Fibroblast of skin of scalp (primary cell): ENCODE data around the gene RCAN2.
"Not testable (repeated sequence)": the region's sequence is repeated elsewhere in the genome, so short reads cannot be mapped to it uniquely, and the experiment has no call there.

Experiments
- DNase-seq: peaks from one replicate; pipeline ENCODE4 v3.0.0-alpha.2; 2013

RCAN2 gene

DNA sequence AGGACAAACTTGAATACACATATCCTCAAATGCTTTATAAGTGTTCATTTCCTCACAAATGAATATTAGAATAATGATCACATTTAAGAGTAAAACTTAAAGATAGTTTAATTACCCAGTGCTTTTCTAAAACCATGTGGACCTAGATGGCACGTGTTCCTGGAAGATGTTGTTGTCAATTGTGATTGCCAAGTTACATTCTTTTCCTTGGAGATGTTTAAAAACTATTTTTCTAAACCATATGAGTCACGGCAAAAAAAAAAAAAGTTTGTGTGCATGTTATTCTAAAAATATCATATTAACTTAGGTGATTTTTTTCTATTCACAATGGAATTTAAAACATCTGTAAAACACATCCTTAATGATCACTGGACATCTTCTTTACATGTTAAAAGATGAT is 51.1 kb downstream of the RCAN2 start:
- DNase-seq: peak; percentile 69

DNA sequence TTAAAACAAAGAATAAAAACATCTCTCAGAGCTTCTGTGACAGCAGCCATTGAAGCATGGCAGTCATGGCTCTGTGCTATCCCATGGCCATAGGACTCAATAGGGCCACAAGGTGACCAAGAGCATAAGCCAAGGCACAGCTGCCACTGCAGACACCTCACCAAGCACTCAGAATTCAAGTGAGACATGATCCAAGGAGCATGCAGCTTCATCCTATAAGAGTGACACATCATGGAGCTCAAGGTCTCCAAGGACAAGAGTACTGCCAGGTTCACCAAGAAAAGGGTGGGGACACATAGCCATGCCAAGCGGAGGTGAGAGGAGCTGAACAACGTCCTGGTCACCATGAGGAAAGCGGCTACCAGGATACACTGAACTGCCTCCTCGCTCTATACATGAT is 53.0 kb downstream of the RCAN2 start:
- DNase-seq: no peak

DNA sequence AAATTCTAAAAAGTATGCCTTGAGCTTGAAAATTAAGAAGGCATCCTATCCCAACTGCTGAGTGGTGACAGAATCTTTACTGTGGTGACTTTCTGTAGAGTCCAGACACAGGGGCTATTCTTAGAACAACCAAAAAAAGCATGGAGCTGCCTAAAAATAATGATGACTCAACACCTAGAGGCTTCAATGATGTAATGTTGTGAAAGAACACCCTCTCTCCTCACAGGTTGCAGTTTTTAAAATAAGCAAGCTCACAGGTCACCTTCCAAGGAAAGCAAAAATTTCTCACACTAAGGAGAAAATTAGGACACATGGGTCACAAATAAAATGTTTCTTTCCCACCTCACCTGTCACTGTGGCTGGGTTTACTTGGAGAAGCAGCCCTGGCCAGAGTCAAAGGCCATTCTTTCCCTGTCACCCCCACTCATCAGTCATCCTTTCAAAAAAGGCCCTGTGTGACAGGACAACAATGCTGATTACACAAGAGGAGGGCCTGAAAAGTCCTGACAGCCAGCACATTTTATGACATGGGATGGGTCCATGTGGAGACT is 53.5 kb downstream of the RCAN2 start:
- DNase-seq: peak; percentile 63

DNA sequence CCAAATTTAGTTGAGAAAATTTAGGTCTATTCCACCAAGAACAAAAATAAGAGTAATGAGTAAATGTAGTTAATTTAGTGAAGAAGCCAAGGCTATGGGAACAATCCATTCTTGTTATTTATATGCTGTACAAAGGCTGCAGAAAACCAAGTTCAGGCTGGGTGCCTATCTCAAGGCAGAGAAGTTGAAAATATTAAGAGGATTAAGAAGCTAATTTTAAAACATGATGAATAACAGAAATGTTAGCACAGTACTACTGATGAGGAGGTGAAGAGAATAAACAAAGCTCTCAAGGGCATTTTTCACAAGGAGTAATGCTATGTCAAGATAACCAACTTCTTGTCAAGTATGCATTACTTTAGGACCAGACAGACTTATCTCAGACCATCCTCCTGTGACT is 68.6 kb downstream of the RCAN2 start:
- no peak for DNase-seq

DNA sequence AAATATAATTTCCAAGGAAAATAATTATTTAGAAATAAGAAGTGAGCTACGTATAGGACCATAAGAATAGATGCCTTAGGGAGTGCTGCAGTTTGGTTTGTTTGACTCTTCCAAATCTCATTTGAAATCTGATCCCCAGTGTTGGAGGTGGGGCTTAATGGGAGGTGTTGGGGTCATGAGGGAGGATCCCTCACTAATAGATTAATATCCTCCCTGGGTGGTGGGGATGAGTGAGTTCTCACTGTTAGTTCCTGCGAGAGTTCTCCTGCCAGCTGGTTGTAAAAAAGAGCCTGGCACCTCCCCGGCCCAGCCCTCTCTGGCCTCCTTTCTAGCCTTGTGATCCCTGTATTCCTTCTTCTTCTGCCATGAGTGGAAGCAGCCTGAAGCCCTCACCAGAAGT is 69.3 kb downstream of the RCAN2 start:
- DNase-seq: no peak

DNA sequence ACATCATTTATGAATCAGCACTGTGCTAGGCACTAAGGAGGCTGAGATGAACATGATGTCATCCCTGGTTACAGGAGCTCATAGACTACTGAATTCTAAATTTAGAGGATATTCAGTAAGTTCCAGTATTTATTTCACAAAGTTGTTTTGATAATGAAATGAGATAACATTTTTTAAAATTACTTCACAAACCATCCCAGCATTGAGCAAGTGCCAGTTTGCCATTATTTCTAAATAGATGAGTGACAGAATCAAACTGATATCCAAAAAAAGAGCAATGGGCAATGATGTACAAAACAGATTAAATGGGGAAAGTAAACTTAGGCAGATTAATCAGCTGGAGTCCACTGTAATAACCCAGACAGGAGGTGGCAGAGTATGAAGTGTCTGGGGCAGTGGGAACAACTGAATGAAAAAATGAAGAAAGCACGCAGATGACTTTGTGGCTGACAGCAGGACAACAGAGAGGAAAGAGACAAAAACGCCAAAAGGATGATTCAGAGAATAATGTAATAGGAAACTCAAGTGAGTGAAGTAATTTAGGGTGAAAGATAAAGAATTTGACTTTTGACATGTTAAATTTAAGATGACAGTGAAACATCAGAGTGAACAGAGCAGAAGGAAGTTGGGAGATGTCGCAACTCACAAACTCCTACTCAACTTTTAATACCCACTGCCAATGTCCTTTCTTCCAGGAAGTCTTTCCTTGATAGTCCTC is 70.2 kb downstream of the RCAN2 start:
- DNase-seq: peak; percentile 33

DNA sequence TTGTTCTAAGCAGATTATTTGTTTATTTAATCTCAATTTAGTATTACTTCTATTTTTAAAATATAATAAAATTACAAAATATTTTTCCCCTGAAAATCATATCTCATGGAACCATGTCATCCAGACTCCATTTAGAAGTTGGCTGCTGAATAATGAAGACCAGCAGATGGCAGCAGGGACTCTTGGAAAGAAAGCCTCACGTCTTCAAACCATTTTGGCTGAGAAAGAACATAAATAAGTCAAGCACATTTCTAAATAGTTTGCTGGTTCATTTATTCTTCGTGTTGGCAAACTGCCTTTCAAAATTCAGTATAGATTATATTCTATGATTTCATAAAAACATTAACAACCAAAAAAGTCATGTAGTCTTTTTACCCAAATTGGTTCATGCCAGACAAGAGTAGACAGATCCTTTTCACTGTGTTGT is 71.7 kb downstream of the RCAN2 start:
- peak; percentile 74 for DNase-seq

DNA sequence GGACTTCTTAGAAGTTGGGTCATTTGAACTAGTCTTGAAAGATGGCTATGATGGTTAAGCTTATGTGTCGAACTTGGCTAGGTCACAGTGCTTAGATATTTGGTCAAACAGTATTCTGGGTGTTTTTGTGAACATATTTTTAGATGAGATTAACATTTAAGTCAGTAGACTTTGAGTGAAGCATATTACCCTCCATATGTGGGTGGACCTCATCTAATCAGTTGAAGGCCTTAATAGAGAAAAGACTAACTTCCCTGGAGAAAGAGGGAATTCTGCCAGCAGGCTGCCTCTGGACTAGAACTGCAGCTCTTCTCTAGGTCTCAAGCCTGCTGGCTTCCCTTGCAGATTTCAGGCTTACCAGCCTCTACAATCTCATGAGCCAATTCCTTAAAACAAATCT is 76.9 kb downstream of the RCAN2 start:
- no peak for DNase-seq

DNA sequence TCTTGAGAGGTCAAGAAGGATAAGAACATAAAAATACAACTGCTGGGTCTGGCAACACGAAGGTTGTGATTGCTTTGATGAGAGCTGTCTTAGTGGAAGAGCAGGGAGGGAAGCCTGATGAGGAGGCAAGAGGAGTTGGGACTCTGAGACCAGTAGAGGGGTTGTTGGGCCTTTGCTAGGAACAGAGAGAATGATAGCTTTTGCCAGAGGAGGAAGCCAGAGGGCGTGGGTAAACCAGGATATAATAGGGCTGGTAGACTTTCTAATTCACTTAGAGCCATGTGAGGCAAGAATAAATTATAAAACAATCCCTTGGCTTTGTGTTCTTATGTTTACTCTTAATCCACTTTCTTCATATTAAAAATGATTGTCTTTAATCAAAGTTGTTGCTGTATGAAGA is 78.6 kb downstream of the RCAN2 start:
- DNase-seq: no peak

DNA sequence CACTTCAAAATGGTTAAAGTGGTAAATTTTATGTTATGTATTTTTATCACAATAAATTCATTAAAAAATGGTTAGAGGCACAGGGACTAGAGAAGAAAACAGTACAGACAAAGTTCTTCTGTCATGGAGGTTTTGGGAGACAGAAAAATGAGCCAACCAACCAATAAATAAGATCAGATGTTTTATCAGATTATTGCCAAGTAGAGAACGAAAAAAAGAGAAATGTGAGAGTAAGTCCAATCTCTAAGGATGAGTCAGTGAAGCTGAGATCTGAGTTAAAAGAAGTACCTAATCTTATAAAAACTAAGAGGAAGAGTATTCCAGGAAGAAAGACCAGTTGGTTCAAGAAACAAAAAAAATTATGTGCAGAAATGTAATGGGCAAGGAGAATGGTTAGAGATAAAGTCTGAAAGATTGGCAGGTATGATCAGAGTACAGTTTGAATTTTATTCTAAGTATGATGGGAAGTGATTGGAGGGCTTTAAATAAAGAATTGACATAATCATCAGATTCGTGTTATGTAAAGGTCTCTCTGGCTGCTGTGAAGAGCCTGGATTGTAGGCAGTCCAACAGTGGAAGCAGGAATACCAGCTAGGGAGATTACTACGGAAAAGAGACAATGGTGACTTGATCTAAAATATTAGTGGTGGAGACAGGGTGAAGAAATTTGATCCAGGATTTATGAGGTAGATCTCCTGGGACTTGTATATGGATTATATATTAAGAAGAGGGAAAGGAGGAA is 79.6 kb downstream of the RCAN2 start:
- no peak for DNase-seq

DNA sequence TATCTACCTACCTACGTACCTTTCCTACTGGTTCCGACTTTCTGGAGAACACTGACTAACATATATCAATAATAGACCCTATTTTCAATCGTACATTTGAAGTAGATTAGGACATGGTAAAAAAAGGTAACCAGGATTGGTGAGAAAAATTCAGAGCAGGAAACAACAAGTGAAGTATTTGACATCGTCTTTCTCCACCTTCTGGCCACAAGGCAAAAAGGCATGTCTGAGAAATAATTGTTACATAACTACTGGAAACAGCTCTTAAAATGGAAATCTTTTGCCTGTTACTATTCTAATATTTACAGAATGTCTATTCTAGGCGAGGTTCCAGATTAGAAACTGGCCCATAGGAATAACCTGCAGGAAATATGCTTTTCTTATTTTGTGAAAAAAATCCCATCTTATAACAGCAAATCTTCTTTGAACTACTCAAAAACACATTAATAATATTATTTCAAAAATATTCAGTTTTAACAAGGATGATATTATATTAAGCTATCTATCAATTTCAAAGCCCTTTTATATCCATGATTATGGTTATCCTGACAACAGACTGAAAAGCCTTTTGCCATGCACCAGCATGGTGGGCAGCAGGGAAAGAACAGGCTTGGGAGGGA is 80.8 kb downstream of the RCAN2 start:
- DNase-seq: peak; percentile 19

DNA sequence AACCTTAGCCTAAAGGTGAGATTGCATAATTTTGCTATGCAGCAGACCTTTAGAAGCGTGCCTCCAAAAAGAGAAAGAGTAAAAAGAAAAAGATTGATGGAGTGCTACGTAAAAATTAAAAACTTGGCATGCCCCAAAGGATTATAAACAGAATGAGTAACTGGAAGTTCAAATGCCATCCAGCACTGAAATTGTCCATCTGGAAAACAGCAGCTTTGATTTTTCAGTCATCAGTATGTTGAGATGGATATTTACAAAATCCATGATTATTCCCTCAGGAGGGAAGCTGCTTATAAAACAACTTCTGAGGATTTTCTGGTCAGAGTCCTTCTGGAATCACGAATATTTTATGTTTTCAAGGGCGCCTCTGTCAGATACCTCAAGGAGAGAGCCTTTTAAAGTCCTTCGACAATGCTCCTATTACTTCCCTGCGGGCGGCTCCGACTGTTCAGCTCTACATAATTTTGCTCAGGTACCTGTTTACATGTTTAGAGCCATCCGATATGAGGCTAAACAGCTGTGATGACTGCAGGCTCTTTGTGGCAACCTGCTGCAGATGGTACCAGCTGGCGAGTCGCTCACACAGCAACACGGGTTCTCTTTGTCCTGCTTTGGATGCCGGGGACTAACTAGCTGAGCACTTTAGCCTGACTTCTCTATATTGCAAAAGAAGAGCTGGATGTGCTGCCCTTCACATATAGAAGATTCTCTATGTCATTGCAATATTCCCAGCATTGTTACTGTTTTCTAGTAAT is 83.3 kb downstream of the RCAN2 start:
- DNase-seq: no peak

DNA sequence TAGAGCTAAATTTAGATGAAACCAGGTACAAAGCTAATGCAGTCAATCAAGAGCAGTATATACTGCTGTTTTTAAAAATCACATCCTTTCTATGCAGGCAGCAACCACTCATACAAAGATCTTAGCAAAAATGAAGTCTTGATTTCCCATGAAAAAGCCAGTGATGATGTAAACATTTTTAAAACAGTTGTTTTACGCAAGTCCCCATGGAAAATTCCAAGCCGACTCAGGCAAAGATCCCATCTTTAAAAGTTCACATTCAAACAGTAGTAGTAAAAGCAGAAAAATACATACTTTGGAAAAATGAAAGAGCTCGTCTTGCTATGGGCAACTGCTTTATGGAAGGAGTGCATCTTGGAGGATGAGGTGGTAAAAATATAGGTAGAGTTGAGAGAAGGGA is 84.0 kb downstream of the RCAN2 start:
- no peak for DNase-seq

DNA sequence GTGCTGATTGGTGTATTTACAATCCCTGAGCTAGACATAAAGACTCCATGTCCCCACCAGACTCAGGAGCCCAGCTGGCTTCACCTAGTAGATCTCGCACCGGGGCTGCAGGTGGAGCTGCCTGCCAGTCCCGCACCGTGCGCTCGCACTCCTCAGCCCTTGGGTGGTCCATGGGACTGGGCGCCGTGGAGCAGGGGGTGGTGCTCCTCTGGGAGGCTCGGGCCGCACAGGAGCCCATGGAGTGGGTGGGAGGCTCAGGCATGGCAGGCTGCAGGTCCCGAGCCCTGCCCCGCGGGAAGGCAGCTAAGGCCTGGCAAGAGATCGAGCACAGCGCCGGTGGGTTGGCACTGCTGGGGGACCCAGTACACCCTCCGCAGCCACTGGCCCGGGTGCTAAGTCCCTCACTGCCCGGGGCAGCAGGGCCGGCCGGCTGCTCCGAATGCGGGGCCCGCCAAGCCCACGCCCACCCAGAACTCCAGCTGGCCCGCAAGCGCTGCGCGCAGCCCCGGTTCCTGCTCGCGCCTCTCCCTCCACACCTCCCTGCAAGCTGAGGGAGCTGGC is 85.5 kb downstream of the RCAN2 start:
- not testable (repeated sequence) for DNase-seq

DNA sequence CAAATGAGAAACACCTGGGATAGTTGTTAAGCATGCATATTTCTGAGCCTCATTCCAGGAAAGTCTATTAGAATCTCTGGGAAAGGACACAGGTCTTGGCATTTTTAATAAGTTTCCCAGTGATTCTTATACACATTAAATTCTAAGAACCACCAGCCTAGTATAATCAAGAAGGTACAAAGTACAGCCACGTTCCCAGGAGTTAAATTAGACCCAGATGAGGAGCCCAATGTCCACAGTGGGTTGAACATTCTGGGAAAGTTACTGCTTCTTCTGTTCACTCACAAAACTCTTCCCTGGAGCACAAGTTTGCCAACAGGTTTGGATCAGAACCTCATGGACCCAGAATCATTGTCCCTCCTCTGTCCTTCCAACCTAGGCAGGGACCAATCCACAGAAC is 90.4 kb downstream of the RCAN2 start:
- DNase-seq: no peak

DNA sequence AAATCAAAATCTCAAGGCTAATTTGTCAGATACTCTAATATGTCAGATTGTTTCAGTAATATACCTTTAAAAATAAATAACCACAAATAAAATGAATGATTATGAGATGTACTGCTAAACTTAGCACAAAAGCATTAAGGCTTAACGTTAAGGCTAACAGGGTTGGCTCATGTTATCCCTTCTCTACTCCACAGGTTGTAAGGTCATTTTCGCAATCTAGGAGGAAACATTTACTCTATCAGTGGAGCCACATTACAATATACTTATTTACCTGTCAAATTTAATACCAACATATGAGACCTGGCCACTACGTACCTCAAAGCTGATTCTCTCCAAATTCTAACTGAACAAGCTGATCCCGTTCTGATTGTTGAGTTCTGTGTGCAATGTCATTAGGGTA is 95.7 kb downstream of the RCAN2 start:
- DNase-seq: no peak

DNA sequence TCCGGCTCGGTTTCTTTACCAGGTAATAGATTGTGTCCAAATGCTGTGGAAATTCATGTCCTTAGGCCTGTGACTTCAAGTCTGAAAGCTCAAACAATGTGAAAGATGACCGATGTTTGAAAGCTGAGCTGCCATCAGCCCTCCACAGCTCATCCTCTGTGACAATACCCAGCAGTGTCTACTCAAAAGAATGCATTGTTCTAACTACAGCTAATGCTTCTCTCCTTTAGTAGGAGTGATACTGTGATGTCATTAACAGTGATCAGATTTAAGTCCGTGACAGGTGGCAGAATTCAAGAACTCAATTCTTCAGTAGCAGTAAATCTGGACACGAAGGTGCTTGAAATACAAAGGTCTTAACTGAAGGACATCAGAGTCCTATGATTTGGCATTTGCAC is 97.3 kb downstream of the RCAN2 start:
- DNase-seq: no peak

DNA sequence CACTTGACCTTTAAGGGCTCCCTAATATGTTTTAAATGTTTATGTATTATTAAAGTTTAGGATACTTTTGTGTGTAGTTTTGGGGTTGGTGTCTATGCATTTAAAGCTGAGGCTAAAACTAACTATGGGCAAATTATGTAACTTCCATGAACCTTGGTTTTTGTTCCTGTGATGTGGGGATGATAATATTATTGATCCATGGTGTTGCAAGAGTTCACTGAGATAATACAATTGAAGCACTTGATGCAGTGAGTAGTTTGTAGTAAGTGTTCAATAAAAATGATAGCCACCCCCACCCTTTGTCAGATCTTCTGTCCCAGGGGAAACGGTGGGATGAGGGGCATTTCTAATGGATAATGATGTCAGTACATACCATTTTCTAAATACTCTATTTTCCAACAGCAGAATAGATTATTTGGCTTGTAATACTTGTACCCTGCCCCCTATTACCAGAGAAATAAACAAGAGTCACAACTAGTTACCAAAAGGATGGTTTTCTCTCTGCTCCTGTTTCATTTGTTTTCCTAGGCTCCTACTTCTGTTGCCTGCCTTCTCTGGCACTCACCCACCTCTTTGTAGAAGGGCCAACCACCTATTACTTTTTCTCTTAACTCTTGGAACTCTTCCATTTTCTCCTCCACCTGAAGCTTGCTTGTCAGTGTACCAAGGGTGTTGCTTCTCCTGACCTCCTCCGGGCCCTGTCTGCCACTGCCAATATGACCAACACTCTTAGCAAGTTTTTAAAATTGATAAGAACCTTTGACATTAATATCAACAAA is 97.9 kb downstream of the RCAN2 start:
- no peak for DNase-seq

DNA sequence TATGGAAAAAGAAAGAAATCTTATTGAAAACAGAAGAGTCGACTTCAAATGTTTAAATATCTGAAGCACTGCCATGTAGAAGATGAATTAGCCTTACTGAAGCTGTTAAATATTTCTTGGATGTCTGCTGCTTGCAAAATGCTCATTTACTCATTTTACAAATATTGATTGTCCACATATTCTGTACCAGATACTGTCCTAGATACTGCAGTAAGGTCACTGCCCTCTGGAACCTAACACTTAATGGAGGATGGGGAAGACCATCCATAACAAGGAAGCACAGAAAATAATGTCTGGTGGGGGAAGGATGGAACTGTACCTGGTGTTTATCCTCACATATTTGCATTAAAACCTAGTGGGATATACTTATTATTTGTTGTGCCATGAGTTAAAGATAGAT is 99.0 kb downstream of the RCAN2 start:
- no peak for DNase-seq

DNA sequence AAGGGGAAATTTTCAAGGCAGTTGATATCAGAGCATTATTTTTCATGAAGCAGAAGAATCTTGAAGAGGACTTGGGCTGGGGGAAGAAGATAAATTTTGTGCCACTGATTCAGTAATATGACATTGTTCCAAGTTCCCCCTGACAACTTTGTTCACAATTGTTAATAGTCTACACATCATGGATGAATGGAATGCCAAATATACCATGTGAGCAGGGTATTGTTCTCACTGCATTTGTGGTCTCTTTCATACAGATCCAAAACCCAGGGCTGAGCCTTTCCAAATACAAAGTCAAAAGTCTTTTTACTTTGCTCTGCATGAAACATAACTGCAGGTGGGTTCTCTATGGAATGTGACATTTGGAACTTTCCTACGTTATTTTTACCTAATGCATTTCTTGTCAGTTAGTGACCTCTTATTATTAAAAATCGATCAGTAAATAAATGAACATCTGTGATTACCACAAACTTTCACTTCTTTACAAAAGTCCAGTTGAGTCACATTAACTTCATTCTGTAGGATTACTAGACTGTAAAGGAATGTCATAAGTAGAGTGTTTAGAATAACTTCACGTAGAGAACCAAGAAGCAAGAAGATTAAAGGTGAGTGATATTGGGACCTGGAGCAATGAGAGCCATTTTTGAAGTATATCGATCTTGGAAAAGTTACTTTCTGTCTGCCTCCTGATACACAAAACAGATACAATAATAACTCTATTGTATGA is 100.9 kb downstream of the RCAN2 start:
- DNase-seq: no peak

DNA sequence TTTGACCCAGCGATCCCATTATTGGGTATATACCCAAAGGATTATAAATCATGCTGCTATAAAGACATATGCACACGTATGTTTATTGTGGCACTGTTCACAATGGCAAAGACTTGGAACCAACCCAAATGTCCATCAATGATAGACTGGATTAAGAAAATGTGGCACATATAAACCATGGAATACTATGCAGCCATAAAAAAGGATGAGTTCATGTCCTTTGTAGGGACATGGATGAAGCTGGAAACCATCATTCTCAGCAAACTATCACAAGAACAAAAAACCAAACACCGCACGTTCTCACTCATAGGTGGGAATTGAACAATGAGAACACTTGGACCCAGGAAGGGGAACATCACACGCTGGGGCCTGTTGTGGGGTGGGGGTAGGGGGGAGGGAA is 103.5 kb downstream of the RCAN2 start:
- not testable (repeated sequence) for DNase-seq
